ENCODE measurements around the gene HMCN2.

The HMCN2 gene

GRCh38 chr9:130284690-130285089, 19.1 kb downstream of the HMCN2 start:
- no peak for DNase-seq
- TF ChIP-seq, protein P1, sequence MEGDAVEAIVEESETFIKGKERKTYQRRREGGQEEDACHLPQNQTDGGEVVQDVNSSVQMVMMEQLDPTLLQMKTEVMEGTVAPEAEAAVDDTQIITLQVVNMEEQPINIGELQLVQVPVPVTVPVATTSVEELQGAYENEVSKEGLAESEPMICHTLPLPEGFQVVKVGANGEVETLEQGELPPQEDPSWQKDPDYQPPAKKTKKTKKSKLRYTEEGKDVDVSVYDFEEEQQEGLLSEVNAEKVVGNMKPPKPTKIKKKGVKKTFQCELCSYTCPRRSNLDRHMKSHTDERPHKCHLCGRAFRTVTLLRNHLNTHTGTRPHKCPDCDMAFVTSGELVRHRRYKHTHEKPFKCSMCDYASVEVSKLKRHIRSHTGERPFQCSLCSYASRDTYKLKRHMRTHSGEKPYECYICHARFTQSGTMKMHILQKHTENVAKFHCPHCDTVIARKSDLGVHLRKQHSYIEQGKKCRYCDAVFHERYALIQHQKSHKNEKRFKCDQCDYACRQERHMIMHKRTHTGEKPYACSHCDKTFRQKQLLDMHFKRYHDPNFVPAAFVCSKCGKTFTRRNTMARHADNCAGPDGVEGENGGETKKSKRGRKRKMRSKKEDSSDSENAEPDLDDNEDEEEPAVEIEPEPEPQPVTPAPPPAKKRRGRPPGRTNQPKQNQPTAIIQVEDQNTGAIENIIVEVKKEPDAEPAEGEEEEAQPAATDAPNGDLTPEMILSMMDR (IDR thresholded peaks at IDR 0.05): no peak
- no peaks in the 10 kb centered on the region for H3K36me3 Mint-ChIP-seq (ENCODE audit: low read depth)
- H3K27me3 Mint-ChIP-seq (ENCODE audit: low read depth, poor library complexity): peaks cover 59% of the 10 kb centered on the region
- H3K4me3 Mint-ChIP-seq: no peak overlapping the region
- no peaks in the 10 kb centered on the region for H3K9me3 Mint-ChIP-seq
- H3K4me1 Mint-ChIP-seq: peaks cover 47% of the 10 kb centered on the region
- no peak overlapping the region for H3K27ac Mint-ChIP-seq

- TF ChIP-seq, protein P1 (IDR thresholded peaks at IDR 0.05): no peak
- Mint-ChIP-seq H3K4me3 (no peak overlapping the region), H3K36me3 (ENCODE audit: low read depth) (no peaks in the 10 kb centered on the region), H3K27me3 (ENCODE audit: low read depth, poor library complexity) (peaks cover 58% of the 10 kb centered on the region), H3K9me3 (no peaks in the 10 kb centered on the region), H3K4me1 (peaks cover 50% of the 10 kb centered on the region), H3K27ac (peak overlapping the region; percentile 45)
- DNase-seq: no peak
These were observed 19.7 kb downstream of the HMCN2 start for GRCh38 chr9:130285271-130285670.

DNA sequence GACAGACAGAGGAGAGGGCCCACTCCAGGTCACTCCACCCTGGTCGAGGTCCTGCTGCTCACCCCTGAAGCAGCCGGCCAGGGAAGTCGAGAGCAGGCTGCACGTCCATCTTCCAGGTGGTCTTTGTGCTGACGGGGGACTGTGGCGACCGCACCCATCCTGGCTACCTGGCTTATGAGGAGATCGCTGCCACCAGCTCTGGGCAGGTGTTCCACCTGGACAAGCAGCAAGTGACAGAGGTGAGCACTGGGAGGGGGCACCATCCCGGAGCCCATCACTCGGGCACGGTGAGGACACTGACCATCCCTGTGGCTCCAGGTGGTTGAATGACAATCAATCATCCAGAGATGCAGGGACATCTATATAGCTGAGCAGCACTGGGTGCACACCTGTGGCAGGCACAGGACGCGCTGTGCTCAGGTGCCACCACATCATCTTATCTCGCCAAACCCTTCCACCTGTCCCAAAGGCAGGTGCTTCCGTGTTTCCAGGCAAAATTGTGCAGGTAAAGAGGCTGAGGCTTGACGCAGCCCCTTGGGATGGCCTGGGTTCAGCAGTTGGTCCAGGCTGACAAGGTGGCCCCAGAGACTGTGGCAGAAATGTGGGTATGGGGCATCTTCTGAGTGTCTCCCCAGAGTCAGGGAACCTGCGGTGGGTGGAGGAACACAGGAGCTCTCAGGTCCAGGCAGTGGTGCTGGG, 20.7 kb downstream of the HMCN2 start:
- H3K27ac Mint-ChIP-seq: no peak overlapping the region
- DNase-seq: no peak
- H3K36me3 Mint-ChIP-seq (ENCODE audit: low read depth): no peaks in the 10 kb centered on the region
- peaks cover 55% of the 10 kb centered on the region for H3K4me1 Mint-ChIP-seq
- H3K27me3 Mint-ChIP-seq (ENCODE audit: low read depth, poor library complexity): peaks cover 54% of the 10 kb centered on the region
- no peaks in the 10 kb centered on the region for H3K9me3 Mint-ChIP-seq
- TF ChIP-seq, protein P1 (IDR thresholded peaks at IDR 0.05): no peak
- H3K4me3 Mint-ChIP-seq: no peak overlapping the region

GRCh38 chr9:130286781-130287428, 21.3 kb downstream of the HMCN2 start:
- Mint-ChIP-seq H3K27ac (no peak overlapping the region), H3K36me3 (ENCODE audit: low read depth) (no peaks in the 10 kb centered on the region), H3K9me3 (no peaks in the 10 kb centered on the region), H3K27me3 (ENCODE audit: low read depth, poor library complexity) (peaks cover 59% of the 10 kb centered on the region), H3K4me1 (peaks cover 55% of the 10 kb centered on the region), H3K4me3 (no peak overlapping the region)
- no peak for DNase-seq
- TF ChIP-seq, protein P1 (IDR thresholded peaks at IDR 0.05): no peak

DNA sequence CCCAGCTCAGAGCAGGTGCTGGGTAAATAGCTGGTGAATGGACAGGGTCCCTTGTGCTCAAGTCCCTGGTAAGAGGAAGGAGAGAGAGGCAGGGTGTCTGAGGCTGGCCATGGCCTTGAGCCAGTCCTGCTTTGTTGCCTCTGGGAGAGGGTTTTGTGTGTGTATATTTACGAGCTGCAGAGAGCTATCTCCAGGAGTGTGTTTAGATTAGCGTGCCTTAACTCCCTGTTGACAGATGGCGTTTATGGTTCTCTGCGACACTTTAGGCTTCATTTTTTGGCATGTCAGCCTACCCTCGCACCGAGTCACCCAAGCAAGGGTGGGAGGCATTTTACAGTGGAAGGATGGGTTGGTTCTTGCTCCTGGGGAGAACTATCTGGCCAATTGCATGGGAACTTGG, 22.2 kb downstream of the HMCN2 start:
- H3K9me3 Mint-ChIP-seq: no peaks in the 10 kb centered on the region
- no peak overlapping the region for H3K4me3 Mint-ChIP-seq
- DNase-seq: no peak
- no peaks in the 10 kb centered on the region for H3K36me3 Mint-ChIP-seq (ENCODE audit: low read depth)
- peaks cover 63% of the 10 kb centered on the region for H3K27me3 Mint-ChIP-seq (ENCODE audit: low read depth, poor library complexity)
- H3K4me1 Mint-ChIP-seq: peaks cover 49% of the 10 kb centered on the region
- TF ChIP-seq, protein P1 (IDR thresholded peaks at IDR 0.05): no peak
- H3K27ac Mint-ChIP-seq: no peak overlapping the region

DNA sequence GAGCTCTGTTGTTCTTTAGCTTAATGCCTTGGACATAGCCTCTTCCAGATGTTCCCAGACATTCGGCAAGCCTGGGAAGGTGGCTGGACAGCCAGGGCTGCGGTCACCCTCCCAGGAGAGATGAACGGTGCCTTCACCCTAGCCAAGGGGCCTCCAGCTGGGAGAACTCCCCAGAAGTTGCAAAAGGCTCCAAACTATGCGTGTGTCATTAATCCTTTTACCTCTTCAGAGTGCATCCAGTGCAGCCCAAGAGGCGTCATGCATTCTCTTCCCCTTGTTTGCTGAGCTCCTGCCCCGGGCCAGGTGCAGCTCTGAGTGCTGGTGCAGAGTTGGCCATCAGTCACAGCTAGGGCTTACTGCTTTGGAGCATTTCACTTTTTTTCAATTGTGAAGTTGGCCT, 22.8 kb downstream of the HMCN2 start:
- peaks cover 69% of the 10 kb centered on the region for H3K27me3 Mint-ChIP-seq (ENCODE audit: low read depth, poor library complexity)
- no peaks in the 10 kb centered on the region for H3K9me3 Mint-ChIP-seq
- TF ChIP-seq, protein P1 (IDR thresholded peaks at IDR 0.05): no peak
- DNase-seq: no peak
- H3K27ac Mint-ChIP-seq: no peak overlapping the region
- H3K4me1 Mint-ChIP-seq: peaks cover 49% of the 10 kb centered on the region
- no peaks in the 10 kb centered on the region for H3K36me3 Mint-ChIP-seq (ENCODE audit: low read depth)
- no peak overlapping the region for H3K4me3 Mint-ChIP-seq

Data from nephron progenitor cell (in vitro differentiated cells).